ENCODE data around the gene ZIC2.

DNA sequence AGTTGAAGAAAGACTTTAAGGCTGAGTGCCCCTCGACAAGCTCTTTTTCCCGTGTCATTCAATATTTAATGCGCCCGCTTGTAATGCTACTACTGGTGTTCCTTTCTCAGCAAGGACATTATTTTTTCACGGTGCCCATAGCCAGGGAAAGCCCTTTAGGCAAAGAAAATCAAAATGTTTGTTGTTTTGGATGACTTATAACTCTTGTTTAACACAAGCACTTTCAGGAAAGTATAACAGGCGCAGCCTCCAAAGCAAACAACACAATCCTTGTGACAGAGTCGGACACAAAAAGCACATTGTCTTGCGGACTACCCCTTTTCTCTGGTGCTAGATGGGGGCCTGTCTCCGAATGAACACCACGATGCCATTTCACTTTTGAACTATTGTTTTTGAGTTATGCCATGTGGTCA lies 22.5 kb upstream of the ZIC2 start:
- TF ChIP-seq, protein P1, sequence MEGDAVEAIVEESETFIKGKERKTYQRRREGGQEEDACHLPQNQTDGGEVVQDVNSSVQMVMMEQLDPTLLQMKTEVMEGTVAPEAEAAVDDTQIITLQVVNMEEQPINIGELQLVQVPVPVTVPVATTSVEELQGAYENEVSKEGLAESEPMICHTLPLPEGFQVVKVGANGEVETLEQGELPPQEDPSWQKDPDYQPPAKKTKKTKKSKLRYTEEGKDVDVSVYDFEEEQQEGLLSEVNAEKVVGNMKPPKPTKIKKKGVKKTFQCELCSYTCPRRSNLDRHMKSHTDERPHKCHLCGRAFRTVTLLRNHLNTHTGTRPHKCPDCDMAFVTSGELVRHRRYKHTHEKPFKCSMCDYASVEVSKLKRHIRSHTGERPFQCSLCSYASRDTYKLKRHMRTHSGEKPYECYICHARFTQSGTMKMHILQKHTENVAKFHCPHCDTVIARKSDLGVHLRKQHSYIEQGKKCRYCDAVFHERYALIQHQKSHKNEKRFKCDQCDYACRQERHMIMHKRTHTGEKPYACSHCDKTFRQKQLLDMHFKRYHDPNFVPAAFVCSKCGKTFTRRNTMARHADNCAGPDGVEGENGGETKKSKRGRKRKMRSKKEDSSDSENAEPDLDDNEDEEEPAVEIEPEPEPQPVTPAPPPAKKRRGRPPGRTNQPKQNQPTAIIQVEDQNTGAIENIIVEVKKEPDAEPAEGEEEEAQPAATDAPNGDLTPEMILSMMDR (IDR thresholded peaks at IDR 0.05), result no peak
- no peak for TF ChIP-seq POLR2A (IDR thresholded peaks at IDR 0.05)
